ENCODE measurements around the gene NRCAM.
"Not testable (repeated sequence)": the region's sequence is repeated elsewhere in the genome, so short reads cannot be mapped to it uniquely, and the experiment has no call there.

NRCAM gene

DNA sequence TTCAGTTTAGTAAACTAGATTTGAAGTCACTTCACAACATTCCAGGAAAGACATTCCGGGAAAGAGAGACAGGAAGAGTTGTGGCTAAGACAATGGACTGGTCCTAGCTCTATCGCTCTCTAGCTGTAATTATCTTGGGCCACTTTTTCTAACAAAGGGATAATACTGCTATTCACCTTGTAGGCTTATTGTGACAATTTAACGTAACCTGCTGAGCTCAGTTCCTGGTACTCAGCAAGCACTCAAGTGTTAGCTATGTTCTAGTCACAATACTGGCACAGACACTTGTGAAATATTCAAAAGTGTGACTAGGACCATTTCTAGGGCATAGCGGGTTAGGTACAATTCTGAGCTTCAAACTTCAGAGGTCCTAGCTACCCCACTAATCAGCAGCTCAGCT, 12.0 kb upstream of the NRCAM start:
- FAIRE-seq, result no peak
- DNase-seq (ENCODE audit: insufficient read length, low spot score), result no peak
- TF ChIP-seq, protein P1, sequence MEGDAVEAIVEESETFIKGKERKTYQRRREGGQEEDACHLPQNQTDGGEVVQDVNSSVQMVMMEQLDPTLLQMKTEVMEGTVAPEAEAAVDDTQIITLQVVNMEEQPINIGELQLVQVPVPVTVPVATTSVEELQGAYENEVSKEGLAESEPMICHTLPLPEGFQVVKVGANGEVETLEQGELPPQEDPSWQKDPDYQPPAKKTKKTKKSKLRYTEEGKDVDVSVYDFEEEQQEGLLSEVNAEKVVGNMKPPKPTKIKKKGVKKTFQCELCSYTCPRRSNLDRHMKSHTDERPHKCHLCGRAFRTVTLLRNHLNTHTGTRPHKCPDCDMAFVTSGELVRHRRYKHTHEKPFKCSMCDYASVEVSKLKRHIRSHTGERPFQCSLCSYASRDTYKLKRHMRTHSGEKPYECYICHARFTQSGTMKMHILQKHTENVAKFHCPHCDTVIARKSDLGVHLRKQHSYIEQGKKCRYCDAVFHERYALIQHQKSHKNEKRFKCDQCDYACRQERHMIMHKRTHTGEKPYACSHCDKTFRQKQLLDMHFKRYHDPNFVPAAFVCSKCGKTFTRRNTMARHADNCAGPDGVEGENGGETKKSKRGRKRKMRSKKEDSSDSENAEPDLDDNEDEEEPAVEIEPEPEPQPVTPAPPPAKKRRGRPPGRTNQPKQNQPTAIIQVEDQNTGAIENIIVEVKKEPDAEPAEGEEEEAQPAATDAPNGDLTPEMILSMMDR (IDR thresholded peaks at IDR 0.05; ENCODE audit: insufficient read depth, missing control alignments), result no peak

DNA sequence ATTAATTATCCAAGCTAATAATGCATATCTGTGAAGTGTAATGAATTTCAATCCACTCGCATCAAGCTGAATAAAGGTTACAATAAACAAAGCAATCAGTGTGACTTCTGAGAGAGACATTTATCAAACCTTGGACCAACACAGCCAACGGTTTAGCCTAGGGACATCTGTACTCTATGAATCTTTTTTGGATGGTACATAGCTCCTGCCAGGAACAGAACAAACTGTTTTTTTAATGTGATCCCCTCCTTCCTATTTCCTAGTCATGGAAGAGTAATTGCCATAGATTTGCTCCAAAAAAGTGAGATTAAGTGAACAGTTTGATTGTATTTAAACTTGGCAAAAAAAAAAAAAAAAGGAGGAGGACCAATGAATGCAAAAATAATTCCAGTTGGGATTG, 11.2 kb upstream of the NRCAM start:
- DNase-seq (ENCODE audit: insufficient read length, low spot score), result no peak
- no peak for FAIRE-seq
- TF ChIP-seq, protein P1 (IDR thresholded peaks at IDR 0.05; ENCODE audit: insufficient read depth, missing control alignments), result no peak

DNA sequence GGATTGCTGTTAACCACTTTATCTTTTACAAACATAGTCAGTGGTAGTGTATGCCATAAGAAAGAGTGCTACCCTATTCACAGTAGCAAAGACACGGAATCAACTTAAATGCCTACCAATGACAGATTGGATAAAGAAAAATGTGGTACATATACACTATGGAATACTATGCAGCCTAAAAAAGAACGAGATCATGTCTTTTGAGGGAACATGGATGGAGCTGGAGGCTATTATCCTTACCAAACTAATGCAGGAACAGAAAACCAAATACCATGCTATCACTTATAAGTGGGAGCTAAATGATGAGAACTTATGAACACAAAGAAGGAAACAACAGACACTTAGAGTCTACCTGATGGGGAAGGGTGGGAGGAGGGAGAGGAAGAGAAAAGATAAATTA, 10.1 kb upstream of the NRCAM start:
- FAIRE-seq; DNase-seq (ENCODE audit: insufficient read length, low spot score): not testable (repeated sequence)

DNA sequence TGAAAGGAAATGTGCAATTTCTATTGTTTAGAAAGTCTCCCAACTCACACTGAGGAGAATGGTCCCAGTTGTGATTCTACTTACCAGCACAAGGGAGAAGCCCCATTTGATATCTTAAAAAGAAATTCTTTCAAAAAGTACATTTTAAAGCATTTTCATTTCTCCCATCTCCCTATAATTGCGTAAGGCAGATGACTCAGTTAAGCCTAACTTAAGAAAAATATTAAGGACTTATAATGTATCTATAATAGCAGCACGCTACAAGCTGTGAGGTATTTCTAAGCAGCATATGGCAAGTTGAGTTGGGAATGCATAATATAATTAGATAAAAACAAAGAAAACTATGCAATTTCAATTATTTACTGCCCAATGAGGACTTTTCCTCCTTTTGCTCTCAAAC, 8.5 kb upstream of the NRCAM start:
- DNase-seq (ENCODE audit: insufficient read length, low spot score), result no peak
- TF ChIP-seq, protein P1 (IDR thresholded peaks at IDR 0.05; ENCODE audit: insufficient read depth, missing control alignments), result no peak
- FAIRE-seq, result no peak

DNA sequence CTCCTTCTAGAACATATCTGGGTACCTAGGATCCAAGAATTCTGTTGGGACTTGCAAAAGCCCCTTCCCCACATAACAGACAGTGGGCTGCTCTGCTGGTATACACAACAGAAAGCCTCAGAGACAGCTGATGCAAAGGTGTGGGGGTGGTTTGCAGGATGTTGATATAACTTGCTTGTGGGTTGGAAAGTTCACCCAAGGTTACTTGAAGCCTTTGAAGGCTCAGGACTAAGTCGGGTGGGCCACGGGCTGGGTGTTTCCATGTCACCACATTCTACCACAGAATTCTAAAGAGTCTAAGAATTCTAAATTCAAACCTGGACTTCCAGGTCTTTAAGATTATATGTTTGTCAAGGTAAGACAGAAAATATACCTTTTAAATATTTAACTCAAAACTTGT, 7.4 kb upstream of the NRCAM start:
- FAIRE-seq (no peak), DNase-seq (ENCODE audit: insufficient read length, low spot score) (no peak)
- TF ChIP-seq, protein P1 (IDR thresholded peaks at IDR 0.05; ENCODE audit: insufficient read depth, missing control alignments), result no peak

DNA sequence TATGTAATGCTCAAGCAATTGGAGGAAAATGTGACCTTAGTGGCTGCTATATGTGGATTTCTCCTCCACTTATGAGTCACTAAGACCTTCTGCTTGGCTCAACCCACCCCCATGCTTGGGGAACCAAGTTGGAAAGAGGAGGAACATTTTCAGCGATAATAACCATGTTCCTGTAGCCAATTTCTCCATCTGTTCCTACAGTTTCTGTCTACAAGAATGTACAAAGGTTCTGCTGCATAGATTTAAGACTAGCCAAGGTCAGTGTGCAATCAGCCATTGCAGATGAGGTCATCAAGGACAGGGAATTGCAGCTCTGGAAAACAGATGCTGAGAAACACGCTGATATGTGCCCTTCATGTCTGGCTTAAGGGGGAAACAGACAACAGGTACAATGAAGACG, 5.6 kb upstream of the NRCAM start:
- FAIRE-seq (no peak), DNase-seq (ENCODE audit: insufficient read length, low spot score) (no peak)
- TF ChIP-seq, protein P1 (IDR thresholded peaks at IDR 0.05; ENCODE audit: insufficient read depth, missing control alignments), result no peak

DNA sequence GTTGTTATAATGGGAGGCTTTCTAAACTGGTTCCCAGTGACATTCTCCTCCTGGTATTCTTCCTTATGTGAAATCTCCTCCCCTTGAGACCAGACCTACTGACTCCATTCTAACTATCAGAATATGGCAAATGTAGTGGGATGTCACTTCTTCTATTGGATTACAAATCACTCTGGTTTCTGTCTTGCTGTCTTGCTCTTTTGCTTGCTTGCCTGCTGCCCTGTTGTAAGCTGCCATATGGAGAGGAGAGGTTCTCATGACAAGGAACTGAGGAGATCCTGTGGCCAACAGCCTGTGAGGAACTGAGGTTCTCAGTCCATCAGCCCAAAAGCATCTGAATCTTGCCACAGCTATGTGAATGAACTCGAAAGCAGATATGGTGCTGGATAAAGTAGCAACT, 4.7 kb upstream of the NRCAM start:
- TF ChIP-seq, protein P1 (IDR thresholded peaks at IDR 0.05; ENCODE audit: insufficient read depth, missing control alignments), result no peak
- FAIRE-seq (no peak), DNase-seq (ENCODE audit: insufficient read length, low spot score) (no peak)

DNA sequence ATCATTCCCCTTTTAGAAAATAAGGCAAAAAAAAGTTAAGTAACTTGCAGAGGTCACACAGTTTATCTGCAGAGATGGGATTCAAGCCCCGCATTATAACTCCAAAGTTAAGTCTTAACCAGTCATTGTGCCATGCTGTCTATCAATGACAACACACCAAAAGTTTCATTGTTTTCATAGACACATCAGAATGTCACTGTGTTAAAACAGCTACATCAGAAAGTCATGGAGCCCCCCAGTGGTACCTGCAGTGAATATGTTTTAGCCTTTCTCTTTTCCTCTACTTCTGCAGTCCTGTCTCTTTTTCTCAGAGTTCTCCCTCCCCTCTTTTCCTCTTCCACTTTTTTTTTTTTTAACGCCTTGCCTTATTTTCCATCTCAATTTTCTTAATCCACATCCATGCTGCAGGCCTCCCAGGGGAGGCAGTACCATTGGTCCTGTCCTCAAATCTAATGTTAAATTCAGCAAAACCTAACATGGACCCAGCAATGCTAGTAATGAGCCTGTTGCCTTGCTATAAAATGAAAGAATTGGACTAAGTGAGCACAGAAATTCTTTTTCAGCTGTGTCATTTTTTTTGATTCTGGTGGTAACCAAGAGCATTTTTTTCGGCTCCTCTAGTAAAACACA, 3.8 kb upstream of the NRCAM start:
- TF ChIP-seq, protein P1 (IDR thresholded peaks at IDR 0.05; ENCODE audit: insufficient read depth, missing control alignments), result peak; percentile 80
- DNase-seq (ENCODE audit: insufficient read length, low spot score), result no peak
- peak; percentile 67 for FAIRE-seq

Measured in D721Med (cell line).